ENCODE data around the gene APBA2. TPM values are rescaled to one million over a fixed set of nuclear protein-coding genes. Genes with fewer than 3 reads are reported as not detected.

APBA2 gene
- polyA plus RNA-seq, 4 donors = 0.67 to 3.2 (median 1.8) TPM

DNA sequence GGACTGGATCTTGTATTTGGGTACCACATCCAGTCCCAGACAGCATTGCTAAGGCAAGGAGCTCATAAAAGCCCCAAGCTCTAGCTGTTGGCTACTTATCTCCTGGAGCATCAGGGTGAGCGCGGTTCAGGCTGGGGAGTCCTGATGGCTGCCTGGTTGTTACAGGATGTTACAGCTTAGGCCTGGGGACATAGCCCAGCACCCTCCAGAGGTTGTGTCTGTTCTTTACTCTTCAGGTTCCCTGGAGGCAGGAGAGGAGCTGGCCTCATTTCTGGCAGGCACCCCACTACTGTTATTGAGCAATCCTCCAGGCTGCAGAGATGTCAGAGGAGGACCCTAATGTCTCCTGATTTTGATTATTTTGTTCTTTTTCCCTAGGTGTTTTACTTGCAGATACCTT, 26.6 kb downstream of the APBA2 start:
- DNase-seq (no peak), FAIRE-seq (no peak)
- Histone ChIP-seq H3K4me3 (ENCODE audit: low read depth in 1 of 3, low read length in 3 of 3) (no peak overlapping the region), H3K4me1 (ENCODE audit: control insufficient read depth in 3 of 3, insufficient read depth in 2 of 3, low read depth in 1 of 3, low read length in 2 of 3) (no peaks in the 10 kb centered on the region), H3K27me3 (ENCODE audit: control insufficient read depth in 3 of 3, insufficient read depth in 3 of 3, low read length in 3 of 3) (no peaks in the 10 kb centered on the region), H3K36me3 (ENCODE audit: control insufficient read depth in 3 of 3, insufficient read depth in 2 of 3, low read depth in 1 of 3, low read length in 3 of 3) (no peaks in the 10 kb centered on the region), H3K9me3 (ENCODE audit: control insufficient read depth in 2 of 2, insufficient read depth in 1 of 2, low read depth in 1 of 2, low read length in 1 of 2) (no peaks in the 10 kb centered on the region), H3K27ac (ENCODE audit: low read depth in 1 of 3, low read length in 2 of 3) (no peak overlapping the region)
- 70 to 89% (median 89%) methylated on average over 2 of the region's 2 CpGs for WGBS, 3 donors

DNA sequence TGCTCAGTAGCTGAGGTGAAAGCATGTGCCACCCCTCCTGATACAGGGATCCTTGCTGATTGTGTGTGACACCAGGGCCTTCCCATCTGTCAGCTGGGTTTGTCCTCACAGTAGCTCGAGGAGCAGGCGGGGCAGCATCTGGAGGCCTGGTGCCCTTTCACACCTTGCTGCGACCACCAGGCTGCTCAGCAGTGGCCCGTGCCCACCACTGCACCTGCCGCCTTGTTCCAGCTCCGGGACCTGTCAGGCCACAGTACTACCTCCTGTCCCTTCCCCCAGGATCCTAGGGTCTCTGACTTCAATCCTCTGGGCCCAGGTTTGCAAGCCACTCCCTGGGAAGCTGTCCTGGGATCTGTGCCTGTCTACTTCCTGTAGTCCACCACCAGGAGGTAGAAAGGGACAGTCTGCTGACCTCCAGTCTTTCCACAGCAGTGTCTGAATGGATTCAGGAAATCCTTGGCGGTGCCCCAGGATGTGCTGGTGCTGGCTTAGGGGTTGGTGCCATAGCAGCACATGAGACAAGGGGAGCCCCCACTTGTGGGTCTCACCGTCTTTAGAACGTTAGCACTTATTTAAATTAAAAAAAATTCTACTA, 27.5 kb downstream of the APBA2 start:
- Histone ChIP-seq H3K27ac (ENCODE audit: low read depth in 1 of 3, low read length in 2 of 3) (no peak overlapping the region), H3K27me3 (ENCODE audit: control insufficient read depth in 3 of 3, insufficient read depth in 3 of 3, low read length in 3 of 3) (no peaks in the 10 kb centered on the region), H3K36me3 (ENCODE audit: control insufficient read depth in 3 of 3, insufficient read depth in 2 of 3, low read depth in 1 of 3, low read length in 3 of 3) (no peaks in the 10 kb centered on the region), H3K4me1 (ENCODE audit: control insufficient read depth in 3 of 3, insufficient read depth in 2 of 3, low read depth in 1 of 3, low read length in 2 of 3) (no peaks in the 10 kb centered on the region), H3K9me3 (ENCODE audit: control insufficient read depth in 2 of 2, insufficient read depth in 1 of 2, low read depth in 1 of 2, low read length in 1 of 2) (no peaks in the 10 kb centered on the region), H3K4me3 (ENCODE audit: low read depth in 1 of 3, low read length in 3 of 3) (no peak overlapping the region)
- FAIRE-seq = no peak
- no peak for DNase-seq
- 80 to 87% (median 84%) methylated on average over 9 of the region's 9 CpGs for WGBS, 3 donors

DNA sequence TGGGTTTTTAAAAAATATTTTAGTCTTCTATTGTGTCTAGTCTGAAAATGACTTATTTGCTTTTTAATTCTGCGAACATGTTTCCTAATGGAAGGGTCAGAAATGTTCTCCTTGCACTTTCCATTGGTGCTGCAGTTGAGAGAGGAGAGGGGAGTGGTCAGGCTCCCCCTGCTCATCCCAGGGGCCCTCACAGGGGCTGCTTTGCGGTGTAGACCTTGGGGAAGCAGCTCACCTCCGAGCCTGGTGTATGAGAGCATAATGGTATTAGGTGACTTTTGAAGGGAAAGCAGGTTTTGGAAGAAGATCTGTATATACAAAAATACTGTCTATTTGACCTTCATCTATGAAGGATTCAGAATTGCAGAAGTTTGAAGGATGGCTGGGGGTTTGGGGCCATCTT, 28.3 kb downstream of the APBA2 start:
- Histone ChIP-seq H3K36me3 (ENCODE audit: control insufficient read depth in 3 of 3, insufficient read depth in 2 of 3, low read depth in 1 of 3, low read length in 3 of 3) (no peaks in the 10 kb centered on the region), H3K4me1 (ENCODE audit: control insufficient read depth in 3 of 3, insufficient read depth in 2 of 3, low read depth in 1 of 3, low read length in 2 of 3) (no peaks in the 10 kb centered on the region), H3K4me3 (ENCODE audit: low read depth in 1 of 3, low read length in 3 of 3) (no peak overlapping the region), H3K9me3 (ENCODE audit: control insufficient read depth in 2 of 2, insufficient read depth in 1 of 2, low read depth in 1 of 2, low read length in 1 of 2) (no peaks in the 10 kb centered on the region), H3K27ac (ENCODE audit: low read depth in 1 of 3, low read length in 2 of 3) (no peak overlapping the region), H3K27me3 (ENCODE audit: control insufficient read depth in 3 of 3, insufficient read depth in 3 of 3, low read length in 3 of 3) (no peaks in the 10 kb centered on the region)
- FAIRE-seq = no peak
- WGBS, 3 donors = 66 to 79% (median 70%) methylated on average over 3 of the region's 3 CpGs
- DNase-seq = no peak

DNA sequence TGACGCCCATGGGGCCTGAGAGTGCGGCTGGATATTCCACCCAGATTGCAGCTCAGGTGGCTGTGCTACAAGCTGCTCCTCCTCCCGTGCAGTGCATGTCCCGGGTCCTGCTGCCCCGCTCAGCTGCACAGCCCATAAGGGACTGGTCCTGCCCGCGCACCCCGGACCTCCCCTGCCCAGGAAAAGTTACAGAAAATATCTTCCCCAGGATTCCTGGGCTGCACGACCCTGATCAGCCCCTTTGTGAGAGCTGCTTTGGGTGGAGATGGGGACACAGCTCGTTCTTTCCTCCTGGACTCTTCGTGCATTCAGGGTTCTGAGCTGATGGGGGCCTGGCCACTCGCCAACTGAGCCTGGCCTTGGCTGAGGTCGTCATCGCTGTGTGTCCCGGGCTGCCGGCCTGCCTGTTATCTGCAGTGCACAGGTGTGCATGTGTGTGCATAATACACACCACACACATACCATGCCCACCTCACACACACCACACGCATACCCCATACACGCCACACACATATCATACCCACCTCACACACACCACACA, 28.8 kb downstream of the APBA2 start:
- H3K27ac ChIP-seq (ENCODE audit: low read depth in 1 of 3, low read length in 2 of 3) = no peak overlapping the region
- WGBS, 3 donors = 65 to 75% (median 68%) methylated on average over 18 of the region's 18 CpGs

DNA sequence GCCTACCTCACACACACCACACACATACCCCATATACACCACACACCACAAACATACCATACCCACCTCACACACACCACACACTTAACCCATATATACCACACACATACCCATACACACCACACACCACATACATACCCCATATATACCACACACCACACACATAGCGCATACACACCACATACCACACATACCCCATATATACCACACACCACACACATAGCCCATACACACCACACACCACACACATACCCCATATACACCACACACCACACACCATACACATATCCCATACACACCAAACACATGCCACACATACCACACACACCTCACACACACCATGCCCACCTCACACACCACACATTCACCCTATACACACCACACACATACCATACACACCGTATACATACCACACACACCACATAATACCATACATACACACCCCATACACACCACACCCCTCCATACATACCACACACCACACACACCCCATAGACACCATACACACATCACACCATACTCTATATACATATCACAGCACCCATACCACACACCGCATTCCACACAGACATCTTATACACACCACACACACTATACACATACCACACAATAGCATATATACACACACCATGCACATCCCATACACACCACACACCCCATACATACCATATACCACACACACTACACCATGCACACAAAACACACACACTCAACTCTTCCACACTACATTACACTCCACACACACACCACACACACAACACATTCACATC, 29.5 kb downstream of the APBA2 start:
- 91 to 95% (median 94%) methylated on average over 3 of the region's 3 CpGs for WGBS, 3 donors
- Histone ChIP-seq H3K27me3 (ENCODE audit: control insufficient read depth in 3 of 3, insufficient read depth in 3 of 3, low read length in 3 of 3) (no peaks in the 10 kb centered on the region), H3K27ac (ENCODE audit: low read depth in 1 of 3, low read length in 2 of 3) (no peak overlapping the region), H3K9me3 (ENCODE audit: control insufficient read depth in 2 of 2, insufficient read depth in 1 of 2, low read depth in 1 of 2, low read length in 1 of 2) (no peaks in the 10 kb centered on the region), H3K4me3 (ENCODE audit: low read depth in 1 of 3, low read length in 3 of 3) (no peak overlapping the region), H3K36me3 (ENCODE audit: control insufficient read depth in 3 of 3, insufficient read depth in 2 of 3, low read depth in 1 of 3, low read length in 3 of 3) (no peaks in the 10 kb centered on the region), H3K4me1 (ENCODE audit: control insufficient read depth in 3 of 3, insufficient read depth in 2 of 3, low read depth in 1 of 3, low read length in 2 of 3) (no peaks in the 10 kb centered on the region)
- FAIRE-seq = no peak
- DNase-seq = no peak

More for the DNA sequence above, 28.8 kb downstream of the APBA2 start:
- no peaks in the 10 kb centered on the region for H3K27me3 ChIP-seq (ENCODE audit: control insufficient read depth in 3 of 3, insufficient read depth in 3 of 3, low read length in 3 of 3)
- no peak overlapping the region for H3K4me3 ChIP-seq (ENCODE audit: low read depth in 1 of 3, low read length in 3 of 3)
- H3K4me1 ChIP-seq (ENCODE audit: control insufficient read depth in 3 of 3, insufficient read depth in 2 of 3, low read depth in 1 of 3, low read length in 2 of 3) = no peaks in the 10 kb centered on the region
- DNase-seq (no peak), FAIRE-seq (no peak)
- no peaks in the 10 kb centered on the region for H3K36me3 ChIP-seq (ENCODE audit: control insufficient read depth in 3 of 3, insufficient read depth in 2 of 3, low read depth in 1 of 3, low read length in 3 of 3)
- no peaks in the 10 kb centered on the region for H3K9me3 ChIP-seq (ENCODE audit: control insufficient read depth in 2 of 2, insufficient read depth in 1 of 2, low read depth in 1 of 2, low read length in 1 of 2)

DNA sequence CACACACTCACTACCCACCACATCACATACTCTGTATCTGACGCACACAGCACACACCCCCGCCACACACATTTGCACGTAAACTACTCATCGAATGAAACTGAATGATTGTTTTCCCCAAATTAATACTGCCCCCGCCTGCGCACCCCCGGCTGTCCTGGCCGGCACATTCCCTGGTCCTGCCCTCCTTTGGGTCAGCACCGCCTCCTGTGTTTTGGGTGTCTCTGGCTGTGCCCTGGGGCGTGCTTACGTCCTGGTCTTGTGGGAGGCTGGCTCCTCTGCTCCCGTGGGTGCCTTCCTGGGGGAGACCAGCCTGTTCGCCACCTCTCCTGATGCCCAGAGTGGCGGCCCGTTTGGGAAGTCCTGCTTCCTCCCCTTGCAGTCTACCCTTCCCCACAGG, 30.2 kb downstream of the APBA2 start:
- DNase-seq (no peak), FAIRE-seq (no peak)
- no peak overlapping the region for H3K27ac ChIP-seq (ENCODE audit: low read depth in 1 of 3, low read length in 2 of 3)
- H3K9me3 ChIP-seq (ENCODE audit: control insufficient read depth in 2 of 2, insufficient read depth in 1 of 2, low read depth in 1 of 2, low read length in 1 of 2) = no peaks in the 10 kb centered on the region
- WGBS, 3 donors = 89 to 92% (median 90%) methylated on average over 15 of the region's 15 CpGs
- H3K27me3 ChIP-seq (ENCODE audit: control insufficient read depth in 3 of 3, insufficient read depth in 3 of 3, low read length in 3 of 3) = no peaks in the 10 kb centered on the region
- no peaks in the 10 kb centered on the region for H3K4me1 ChIP-seq (ENCODE audit: control insufficient read depth in 3 of 3, insufficient read depth in 2 of 3, low read depth in 1 of 3, low read length in 2 of 3)
- H3K36me3 ChIP-seq (ENCODE audit: control insufficient read depth in 3 of 3, insufficient read depth in 2 of 3, low read depth in 1 of 3, low read length in 3 of 3) = no peaks in the 10 kb centered on the region
- H3K4me3 ChIP-seq (ENCODE audit: low read depth in 1 of 3, low read length in 3 of 3) = no peak overlapping the region

DNA sequence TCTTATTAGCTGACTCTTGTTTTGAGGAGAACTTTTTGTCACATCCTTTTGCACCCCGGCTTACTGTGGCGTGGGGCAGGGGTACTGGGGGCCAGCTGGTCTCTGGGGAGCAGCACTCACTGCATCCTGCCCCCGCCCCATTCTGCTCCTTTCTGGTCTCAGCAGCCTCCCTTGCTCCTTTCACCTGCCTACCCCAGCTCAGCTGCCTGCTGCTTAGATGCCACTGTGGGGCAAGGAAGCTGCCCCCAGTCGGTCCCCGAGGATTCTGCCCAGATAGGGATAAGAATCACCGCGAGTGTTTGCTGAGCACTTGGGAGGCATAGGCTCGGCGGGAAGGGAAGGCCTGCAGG, 32.0 kb downstream of the APBA2 start:
- FAIRE-seq = no peak
- H3K27ac ChIP-seq (ENCODE audit: low read depth in 1 of 3, low read length in 2 of 3) = no peak overlapping the region
- DNase-seq = no peak
- H3K4me1 ChIP-seq (ENCODE audit: control insufficient read depth in 3 of 3, insufficient read depth in 2 of 3, low read depth in 1 of 3, low read length in 2 of 3) = no peaks in the 10 kb centered on the region
- H3K27me3 ChIP-seq (ENCODE audit: control insufficient read depth in 3 of 3, insufficient read depth in 3 of 3, low read length in 3 of 3) = no peaks in the 10 kb centered on the region
- no peaks in the 10 kb centered on the region for H3K9me3 ChIP-seq (ENCODE audit: control insufficient read depth in 2 of 2, insufficient read depth in 1 of 2, low read depth in 1 of 2, low read length in 1 of 2)
- 64 to 78% (median 75%) methylated on average over 9 of the region's 9 CpGs for WGBS, 3 donors
- no peak overlapping the region for H3K4me3 ChIP-seq (ENCODE audit: low read depth in 1 of 3, low read length in 3 of 3)
- H3K36me3 ChIP-seq (ENCODE audit: control insufficient read depth in 3 of 3, insufficient read depth in 2 of 3, low read depth in 1 of 3, low read length in 3 of 3) = no peaks in the 10 kb centered on the region

DNA sequence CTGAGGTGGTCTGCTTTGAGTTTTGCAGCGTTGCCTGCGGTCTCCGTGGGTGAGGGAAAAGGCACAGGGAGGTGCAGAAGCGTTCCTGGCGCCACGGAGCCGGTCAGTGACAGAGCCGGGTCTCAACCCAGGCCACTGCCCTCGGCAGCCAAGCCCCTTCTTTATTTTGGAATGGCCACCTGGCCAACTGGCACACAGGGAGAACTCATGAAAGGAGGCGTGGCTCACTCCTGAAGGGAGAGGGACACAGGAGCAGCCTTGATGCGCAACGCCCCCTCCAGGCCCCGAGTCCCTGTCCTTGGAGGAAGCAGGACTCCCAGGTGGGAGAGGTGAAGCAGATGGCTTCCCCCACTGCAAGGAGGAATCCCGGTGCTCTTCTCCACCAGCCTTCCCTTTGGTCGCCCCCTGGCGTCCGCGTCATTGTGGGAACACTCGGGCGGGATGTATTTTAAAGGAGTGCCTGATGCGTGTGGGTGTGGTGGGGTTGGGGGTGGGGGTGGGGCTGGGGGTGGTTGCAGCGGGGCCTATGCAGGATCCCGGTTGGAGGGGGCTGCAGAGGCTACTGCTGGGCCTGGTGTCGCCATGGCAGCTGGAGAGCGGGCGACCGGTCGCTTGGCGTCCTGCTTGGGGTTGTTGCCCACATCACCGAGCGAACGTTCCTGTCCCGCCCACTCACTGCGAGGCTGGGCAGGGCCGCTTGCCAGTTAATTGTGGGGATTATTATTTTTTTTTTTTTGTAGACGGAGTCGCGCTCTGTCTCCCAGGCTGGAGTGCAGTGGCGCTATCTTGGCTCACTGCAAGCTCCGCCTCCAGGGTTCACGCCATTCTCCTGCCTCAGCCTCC, 32.6 kb downstream of the APBA2 start:
- Histone ChIP-seq H3K36me3 (ENCODE audit: control insufficient read depth in 3 of 3, insufficient read depth in 2 of 3, low read depth in 1 of 3, low read length in 3 of 3) (no peaks in the 10 kb centered on the region), H3K4me1 (ENCODE audit: control insufficient read depth in 3 of 3, insufficient read depth in 2 of 3, low read depth in 1 of 3, low read length in 2 of 3) (no peaks in the 10 kb centered on the region), H3K27me3 (ENCODE audit: control insufficient read depth in 3 of 3, insufficient read depth in 3 of 3, low read length in 3 of 3) (no peaks in the 10 kb centered on the region), H3K27ac (ENCODE audit: low read depth in 1 of 3, low read length in 2 of 3) (no peak overlapping the region), H3K9me3 (ENCODE audit: control insufficient read depth in 2 of 2, insufficient read depth in 1 of 2, low read depth in 1 of 2, low read length in 1 of 2) (no peaks in the 10 kb centered on the region), H3K4me3 (ENCODE audit: low read depth in 1 of 3, low read length in 3 of 3) (no peak overlapping the region)
- FAIRE-seq (no peak), DNase-seq (no peak)
- WGBS, 3 donors = 62 to 75% (median 67%) methylated on average over 35 to 41 of the region's 41 CpGs

Data from small intestine (tissue), 7 donors.